Activated CD8-positive, alpha-beta T cell treated with anti-CD3 and anti-CD28 coated beads, Interleukin-2, amount 10 ng/mL, durations not matched to agents 7 days and 5 days (primary cell): ENCODE data around the gene NVL. TPM values are rescaled to one million over a fixed set of nuclear protein-coding genes. Genes with fewer than 3 reads are reported as not detected.
"Not testable (repeated sequence)": the region's sequence is repeated elsewhere in the genome, so short reads cannot be mapped to it uniquely, and the experiment has no call there.

ENCODE experiments used
- ATAC-seq: fragments of 150-1000 bp; cut with Tn5 transposase; one replicate; pipeline ENCODE4 v1.10.0; 2021; ENCODE audit warnings: moderate library complexity
- CTCF ChIA-PET: fragments of 350-600 bp; sonication (Branson Sonifier 250); formaldehyde crosslinking; loops from one replicate; lab custom pipeline; 2021; ENCODE audit warnings: antibody characterized with exemption; lab: Charles Lee
- POLR2A ChIA-PET: fragments of 350-600 bp; sonication (Branson Sonifier 250); formaldehyde crosslinking; loops from one replicate; lab custom pipeline; 2021; ENCODE audit warnings: antibody characterized with exemption; lab: Charles Lee
- DNase-seq: peaks from one replicate; pipeline ENCODE4 v3.0.0-alpha.2; 2020
- H3K27ac Mint-ChIP-seq: one replicate; pipeline ENCODE4 v1.8.0; 2021; ENCODE audit warnings: mild to moderate bottlenecking, mixed read lengths
- H3K27me3 Mint-ChIP-seq: one replicate; pipeline ENCODE4 v1.8.0; 2021; ENCODE audit warnings: low read depth, mixed read lengths
- H3K36me3 Mint-ChIP-seq: one replicate; pipeline ENCODE4 v1.8.0; 2021; ENCODE audit warnings: low read depth, mixed read lengths
- H3K4me1 Mint-ChIP-seq: one replicate; pipeline ENCODE4 v1.8.0; 2021; ENCODE audit warnings: low read depth, mixed read lengths
- H3K4me3 Mint-ChIP-seq: one replicate; pipeline ENCODE4 v1.8.0; 2021; ENCODE audit warnings: mild to moderate bottlenecking, mixed read lengths
- H3K9me3 Mint-ChIP-seq: one replicate; pipeline ENCODE4 v1.8.0; 2022; ENCODE audit warnings: mixed read lengths; ENCODE audit not compliant: insufficient read depth
- total RNA-seq, 2 experiments: library from RNA; stranded (reverse); gene quantifications; one replicate each; pipeline ENCODE4 v1.2.3, GENCODE V29; 2021

Gene NVL
- total RNA-seq, 2 experiments from 2014 or later = 48.5 to 56.2 TPM

GRCh38 chr1:224356685-224357625 is 27.0 kb upstream of the NVL start, which contains the start of gene CNIH4:
Gene CNIH4 (plus strand): TSS chr1:224356879. CDS start chr1:224356925, 46 bp downstream.
- POLR2A ChIA-PET = interaction anchor here (0.7 to 1.8 kb wide), 8 partner anchors 9 to 78 kb away, joined by 3 to 7 read pairs (median 4); no protein-coding TSS in a partner anchor
- Mint-ChIP-seq H3K9me3 (no peaks in the 10 kb centered on the region), H3K4me3 (peak within 1 kb of the TSS; percentile 79), H3K36me3 (peaks cover 22% of the 10 kb centered on the region), H3K27me3 (no peaks in the 10 kb centered on the region), H3K27ac (peak within 1 kb of the TSS; percentile 84), H3K4me1 (peaks cover 53% of the 10 kb centered on the region)
- DNase-seq (peak; percentile 96), ATAC-seq (peak; percentile 99)
- CTCF ChIA-PET = interaction anchor here (1.1 to 2.7 kb wide), 5 partner anchors 10 to 241 kb away, joined by 4 to 15 read pairs (median 10); no protein-coding TSS in a partner anchor

- ChIA-PET CTCF (interaction anchor here (4.5 kb wide), 1 partner anchor 21 kb away, joined by 17 read pairs; no protein-coding TSS in a partner anchor), POLR2A (no interaction called here)
- DNase-seq = no peak
- Mint-ChIP-seq H3K9me3 (no peaks in the 10 kb centered on the region), H3K27me3 (no peaks in the 10 kb centered on the region), H3K27ac (peak overlapping the region; percentile 74), H3K36me3 (peaks cover 17% of the 10 kb centered on the region), H3K4me3 (no peak overlapping the region), H3K4me1 (peaks cover 42% of the 10 kb centered on the region)
- ATAC-seq = no peak
These were observed 24.3 kb upstream of the NVL start for GRCh38 chr1:224353975-224354925.

- CTCF ChIA-PET = interaction anchor here (1.6 to 4.5 kb wide), 2 partner anchors 19 to 22 kb away, joined by 4 to 17 read pairs; partner anchors contain the start of gene NVL
- H3K4me1 Mint-ChIP-seq = peaks cover 33% of the 10 kb centered on the region
- H3K4me3 Mint-ChIP-seq, POLR2A ChIA-PET, H3K27ac Mint-ChIP-seq, H3K27me3 Mint-ChIP-seq, H3K36me3 Mint-ChIP-seq, H3K9me3 Mint-ChIP-seq, ATAC-seq, DNase-seq: not testable (repeated sequence)
These were observed 22.6 kb upstream of the NVL start for GRCh38 chr1:224352436-224353085.

GRCh38 chr1:224349716-224350115 is 19.7 kb upstream of the NVL start:
- POLR2A ChIA-PET = not testable (repeated sequence)

GRCh38 chr1:224348137-224348536 is 18.2 kb upstream of the NVL start:
- Mint-ChIP-seq H3K27ac (no peak overlapping the region), H3K4me1 (peaks cover 9% of the 10 kb centered on the region)
- POLR2A ChIA-PET = no interaction called here

More at GRCh38 chr1:224349716-224350115, 19.7 kb upstream of the NVL start:
- CTCF ChIA-PET, H3K36me3 Mint-ChIP-seq, ATAC-seq, H3K4me3 Mint-ChIP-seq, H3K27me3 Mint-ChIP-seq, H3K9me3 Mint-ChIP-seq, H3K27ac Mint-ChIP-seq, DNase-seq: not testable (repeated sequence)
- peaks cover 24% of the 10 kb centered on the region for H3K4me1 Mint-ChIP-seq

GRCh38 chr1:224343679-224344078 is 13.7 kb upstream of the NVL start:
- POLR2A ChIA-PET = interaction anchor here (0.6 kb wide), 1 partner anchor 91 kb away, joined by 3 read pairs; the partner anchor contains the start of gene WDR26
- DNase-seq = no peak
- ATAC-seq = no peak
- Mint-ChIP-seq H3K4me3 (no peak overlapping the region), H3K9me3 (peaks cover 12% of the 10 kb centered on the region), H3K27ac (no peak overlapping the region), H3K27me3 (peaks cover 6% of the 10 kb centered on the region), H3K4me1 (peaks cover 10% of the 10 kb centered on the region), H3K36me3 (peaks cover 11% of the 10 kb centered on the region)
- CTCF ChIA-PET = interaction anchor here (1.7 kb wide), 1 partner anchor 10 kb away, joined by 5 read pairs; no protein-coding TSS in a partner anchor

More at GRCh38 chr1:224348137-224348536, 18.2 kb upstream of the NVL start:
- Mint-ChIP-seq H3K36me3 (peaks cover 5% of the 10 kb centered on the region), H3K27me3 (peaks cover 2% of the 10 kb centered on the region), H3K9me3 (peaks cover 6% of the 10 kb centered on the region), H3K4me3 (no peak overlapping the region)
- DNase-seq (no peak), ATAC-seq (no peak)
- CTCF ChIA-PET = no interaction called here

GRCh38 chr1:224340453-224341384 is 10.7 kb upstream of the NVL start:
- peak; percentile 58 for DNase-seq
- ATAC-seq = peak; percentile 92
- Mint-ChIP-seq H3K36me3 (peaks cover 11% of the 10 kb centered on the region), H3K4me3 (peak overlapping the region; percentile 70)
- ChIA-PET POLR2A (interaction anchor here (0.7 kb wide), 1 partner anchor 207 kb away, joined by 3 read pairs; no protein-coding TSS in a partner anchor), CTCF (interaction anchor here (0.7 to 1.6 kb wide), 2 partner anchors 37 to 225 kb away, joined by 3 to 5 read pairs; no protein-coding TSS in a partner anchor)
- H3K27ac Mint-ChIP-seq, H3K9me3 Mint-ChIP-seq, H3K27me3 Mint-ChIP-seq, H3K4me1 Mint-ChIP-seq: not testable (repeated sequence)

GRCh38 chr1:224339442-224340033 is 9.6 kb upstream of the NVL start:
- Mint-ChIP-seq H3K9me3 (peaks cover 8% of the 10 kb centered on the region), H3K4me1 (peaks cover 7% of the 10 kb centered on the region), H3K4me3 (no peak overlapping the region), H3K27me3 (peaks cover 4% of the 10 kb centered on the region), H3K27ac (no peak overlapping the region), H3K36me3 (peaks cover 11% of the 10 kb centered on the region)
- DNase-seq (no peak), ATAC-seq (no peak)
- ChIA-PET CTCF (no interaction called here), POLR2A (no interaction called here)

- H3K9me3 Mint-ChIP-seq = peaks cover 7% of the 10 kb centered on the region
- ChIA-PET CTCF (interaction anchor here (0.8 kb wide), 1 partner anchor 222 kb away, joined by 4 read pairs; no protein-coding TSS in a partner anchor), POLR2A (no interaction called here)
- H3K36me3 Mint-ChIP-seq = peaks cover 8% of the 10 kb centered on the region
- H3K27ac Mint-ChIP-seq = no peak overlapping the region
- no peak for ATAC-seq
- no peak for DNase-seq
- no peak overlapping the region for H3K4me3 Mint-ChIP-seq
- H3K4me1 Mint-ChIP-seq = peaks cover 19% of the 10 kb centered on the region
- H3K27me3 Mint-ChIP-seq = peaks cover 4% of the 10 kb centered on the region
These were observed 8.3 kb upstream of the NVL start for GRCh38 chr1:224338150-224338838.
